Left cardiac atrium (tissue), 4 donors: ENCODE measurements around the gene KDM2B. TPM values are rescaled to one million over a fixed set of nuclear protein-coding genes. Genes with fewer than 3 reads are reported as not detected.
A peak's percentile ranks its signal among the peaks of the same experiment; 100 is the strongest.

Experiments used
- ATAC-seq, 2 donors: fragments of 200-7000 bp; cut with Tn5 transposase; one replicate each; pipeline ENCODE4 v1.9.1; 2020; ENCODE audit warnings: mild to moderate bottlenecking in 2 of 2, moderate library complexity in 2 of 2
- DNase-seq: peaks from one replicate; pipeline ENCODE4 v3.0.0-alpha.2; 2020
- intact Hi-C, 2 donors: fragments of 100-400 bp; cut with DNase I; formaldehyde crosslinking; loops; one replicate each; pipeline versions ENCODE4 v1.14.1 to v1.15.1; 2022 to 2023
- long read RNA-seq: library from polyadenylated mRNA; unstranded; transcript quantifications from one replicate; pipeline ENCODE4 v2.0.0, GENCODE V29; 2021
- total RNA-seq, 2 donors: library from RNA; stranded (reverse); fragmentation: NEBNext Ultra II Directional; extraction: Animal tissue kit (Norgen Biotek cat#: 25700); gene quantifications; one replicate each; pipeline ENCODE4 v1.2.1, GENCODE V29; 2021
- donor health status: DM: no; HTN: yes; CAD: no.
- donor health status: DM: no; HTN: yes; CAD: no; lungs with severe emphysema.
- donor health status: DM: yes; HTN: yes; CAD: no.
- donor health status: Dilated cardiomyopathy.

Gene KDM2B
- 10 to 100 TPM; 11.2 to 14.7 TPM for total RNA-seq
- long read RNA-seq, partial matches to known transcripts: 3 of 4 reads
- long read RNA-seq, other reads (novel, unspliced or antisense): 1 of 4 reads

GRCh38 chr12:121580959-121581685 lies at the start of gene KDM2B:
Gene KDM2B (minus strand): TSS chr12:121581023. CDS start chr12:121580911, 112 bp downstream.
- no peak for DNase-seq

GRCh38 chr12:121628536-121628935 lies 47.7 kb upstream of the KDM2B start:
- DNase-seq (no peak), ATAC-seq (no peak)
- intact Hi-C loops: loop anchor here (5.0 to 10.0 kb wide), 3 partner anchors 54 to 76 kb away; no protein-coding TSS in a partner anchor

More at GRCh38 chr12:121580959-121581685, at the start of gene KDM2B:
- intact Hi-C loops: no loop called here
- peak; percentile 30 to 56 for ATAC-seq

- intact Hi-C loops: loop anchor here (5.0 to 10.0 kb wide), 3 partner anchors 53 to 76 kb away; no protein-coding TSS in a partner anchor
- DNase-seq (no peak), ATAC-seq (no peak)
Measured at GRCh38 chr12:121628037-121628436, 47.2 kb upstream of the KDM2B start.

GRCh38 chr12:121626853-121627640 lies 46.2 kb upstream of the KDM2B start:
- peak; percentile 45 to 56 for ATAC-seq
- intact Hi-C loops: loop anchor here (5.0 to 10.0 kb wide), 3 partner anchors 52 to 75 kb away; no protein-coding TSS in a partner anchor
- DNase-seq: peak; percentile 57

GRCh38 chr12:121626087-121626852 lies 45.4 kb upstream of the KDM2B start, which contains the start of gene ORAI1:
Gene ORAI1 (plus strand): TSS chr12:121626530.
- DNase-seq: peak; percentile 99
- intact Hi-C loops: loop anchor here (5.0 to 10.0 kb wide), 3 partner anchors 51 to 74 kb away; no protein-coding TSS in a partner anchor
- peak; percentile 95 for ATAC-seq

- no peak for DNase-seq
- ATAC-seq: peak in 1 of 2 donors; percentile 47
- intact Hi-C loops: loop anchor here in 1 of 2 donors (10.0 kb wide), 1 partner anchor 46 kb away; no protein-coding TSS in a partner anchor
Measured at GRCh38 chr12:121620333-121620891, 39.6 kb upstream of the KDM2B start.

- intact Hi-C loops: no loop called here
- DNase-seq: no peak
- no peak for ATAC-seq
Measured at GRCh38 chr12:121618659-121619233, 37.9 kb upstream of the KDM2B start.

- ATAC-seq (no peak), DNase-seq (no peak)
- intact Hi-C loops: no loop called here
Measured at GRCh38 chr12:121614872-121615467, 34.1 kb upstream of the KDM2B start.

GRCh38 chr12:121613462-121613861 lies 32.6 kb upstream of the KDM2B start:
- ATAC-seq: no peak
- DNase-seq: no peak
- intact Hi-C loops: no loop called here

GRCh38 chr12:121611306-121611705 lies 30.5 kb upstream of the KDM2B start:
- ATAC-seq (peak in 1 of 2 donors; percentile 39), DNase-seq (no peak)
- intact Hi-C loops: no loop called here

- DNase-seq (no peak), ATAC-seq (peak; percentile 65 to 72)
- intact Hi-C loops: no loop called here
Measured at GRCh38 chr12:121610239-121611149, 29.7 kb upstream of the KDM2B start.

- no peak for DNase-seq
- ATAC-seq: no peak
- intact Hi-C loops: no loop called here
Measured at GRCh38 chr12:121608301-121608700, 27.5 kb upstream of the KDM2B start.

GRCh38 chr12:121603581-121603980 lies 22.8 kb upstream of the KDM2B start:
- DNase-seq: no peak
- ATAC-seq: no peak
- intact Hi-C loops: no loop called here

- ATAC-seq (no peak), DNase-seq (no peak)
- intact Hi-C loops: no loop called here
Measured at GRCh38 chr12:121602766-121603165, 21.9 kb upstream of the KDM2B start.

- ATAC-seq: no peak
- DNase-seq: no peak
- intact Hi-C loops: no loop called here
Measured at GRCh38 chr12:121600702-121601336, 20.0 kb upstream of the KDM2B start.

- intact Hi-C loops: no loop called here
- DNase-seq: no peak
Measured at GRCh38 chr12:121596526-121596925, 15.7 kb upstream of the KDM2B start.

More at GRCh38 chr12:121596526-121596925, 15.7 kb upstream of the KDM2B start:
- ATAC-seq: no peak
